ENCODE results near the gene MBNL1. TPM values are rescaled to one million over a fixed set of nuclear protein-coding genes. Genes with fewer than 3 reads are reported as not detected.

The MBNL1 gene
- total and polyA plus RNA-seq, 5 experiments from 2014 or later, result 298 to 423 (median 370) TPM

DNA sequence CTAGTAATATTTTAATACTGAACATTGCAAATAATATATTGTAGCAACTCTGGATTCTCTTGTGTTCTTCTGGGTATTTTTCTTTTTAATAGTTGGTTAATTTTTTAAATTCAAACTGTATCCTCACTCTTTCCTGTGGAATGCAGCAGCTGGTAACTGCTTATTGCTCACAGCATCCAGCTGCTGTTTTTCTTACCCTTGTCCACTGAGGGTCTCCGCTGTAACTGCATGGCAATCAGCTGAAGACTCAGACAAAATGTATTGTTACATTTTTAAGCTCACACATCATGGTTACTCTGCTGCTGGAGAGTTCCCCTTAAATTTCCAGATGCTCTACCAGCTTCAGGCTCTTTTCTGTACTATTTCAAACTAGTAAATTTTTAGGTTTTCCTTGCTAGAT is 227.6 kb downstream of the MBNL1 start:
- POLR2A ChIA-PET, result no interaction called here
- Mint-ChIP-seq H3K27ac (no peak overlapping the region), H3K4me3 (no peak overlapping the region), H3K27me3 (peaks cover 0 to 2% (median 0%) of the 10 kb centered on the region in 5 donors), H3K36me3 (peaks cover 0 to 5% (median 4%) of the 10 kb centered on the region in 3 donors), H3K9me3 (peaks cover 0 to 4% (median 0%) of the 10 kb centered on the region in 9 donors), H3K4me1 (peaks cover 0 to 13% (median 3%) of the 10 kb centered on the region in 4 donors)
- ATAC-seq, result no peak
- no peak for DNase-seq

DNA sequence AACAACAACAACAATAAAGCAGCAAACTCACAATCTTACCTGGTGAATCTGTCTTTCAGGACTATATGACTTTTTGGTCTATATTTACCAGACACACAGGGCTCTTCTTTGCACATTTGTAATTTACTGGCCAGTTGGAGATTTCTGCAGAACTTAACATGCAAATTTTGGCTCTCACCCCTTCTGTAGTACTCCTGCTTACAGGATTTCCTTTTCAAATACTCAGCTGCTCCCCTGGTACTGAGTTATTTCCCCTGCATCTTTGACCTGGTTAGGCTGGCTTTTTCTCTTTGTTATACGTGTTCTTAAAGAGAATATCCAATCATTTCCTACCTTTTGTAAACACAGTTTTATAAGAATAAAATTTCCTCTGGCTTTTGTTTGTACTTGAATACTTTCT is 228.0 kb downstream of the MBNL1 start:
- POLR2A ChIA-PET, result no interaction called here
- ATAC-seq (no peak), DNase-seq (no peak)
- H3K27me3 Mint-ChIP-seq, result peaks cover 0 to 2% (median 0%) of the 10 kb centered on the region in 5 donors
- H3K4me3 Mint-ChIP-seq, result no peak overlapping the region
- peaks cover 0 to 8% (median 5%) of the 10 kb centered on the region in 3 donors for H3K36me3 Mint-ChIP-seq
- H3K27ac Mint-ChIP-seq, result no peak overlapping the region
- peaks cover 0 to 13% (median 3%) of the 10 kb centered on the region in 4 donors for H3K4me1 Mint-ChIP-seq
- H3K9me3 Mint-ChIP-seq, result peaks cover 0 to 4% (median 0%) of the 10 kb centered on the region in 9 donors

DNA sequence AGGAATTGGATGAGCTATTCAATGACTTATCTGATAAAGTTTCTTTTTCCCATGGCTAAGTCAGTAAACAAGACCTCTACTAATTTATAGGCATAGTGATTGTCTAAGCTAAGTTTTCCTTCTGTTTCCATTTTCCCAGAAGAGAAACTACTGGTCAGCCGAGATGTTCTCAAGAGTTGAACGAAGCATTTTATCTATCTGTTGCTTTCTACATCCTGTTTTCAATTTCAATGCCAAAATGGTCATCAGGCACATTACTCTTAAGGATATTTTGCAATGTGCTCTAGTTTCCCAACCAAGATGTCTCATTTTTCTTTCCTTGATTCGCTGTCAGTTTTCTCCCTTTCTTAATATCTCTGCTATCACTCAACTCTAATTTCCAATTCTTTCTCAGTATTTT is 228.7 kb downstream of the MBNL1 start:
- Mint-ChIP-seq H3K4me3 (no peak overlapping the region), H3K27ac (peak overlapping the region in 1 of 10 donors; percentile 1), H3K36me3 (peaks cover 2 to 15% (median 10%) of the 10 kb centered on the region in 3 donors), H3K9me3 (peaks cover 0 to 8% (median 0%) of the 10 kb centered on the region in 9 donors), H3K27me3 (peaks cover 0 to 2% (median 0%) of the 10 kb centered on the region in 5 donors), H3K4me1 (peaks cover 0 to 13% (median 3%) of the 10 kb centered on the region in 4 donors)
- DNase-seq (no peak), ATAC-seq (no peak)
- POLR2A ChIA-PET, result no interaction called here

DNA sequence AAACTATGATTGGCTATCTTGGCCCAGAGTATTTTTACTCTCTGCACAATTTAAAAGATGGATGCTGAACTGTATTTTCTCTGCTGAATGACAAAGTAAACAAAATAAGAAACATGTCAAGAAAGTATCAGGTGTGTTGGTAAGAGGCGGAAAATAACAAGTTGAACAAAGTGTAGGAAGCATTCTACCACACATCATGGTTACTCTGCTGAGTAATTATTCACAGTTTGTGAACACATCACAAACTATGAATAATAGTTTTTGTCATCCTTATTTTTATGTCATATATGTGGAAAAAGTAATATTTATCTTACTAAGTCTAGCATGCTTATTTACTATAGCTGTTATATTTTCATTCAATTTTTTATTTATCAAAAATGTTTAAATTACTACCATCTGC is 229.2 kb downstream of the MBNL1 start:
- POLR2A ChIA-PET, result no interaction called here
- Mint-ChIP-seq H3K4me1 (peaks cover 0 to 13% (median 3%) of the 10 kb centered on the region in 4 donors), H3K4me3 (no peak overlapping the region), H3K9me3 (peaks cover 0 to 9% (median 3%) of the 10 kb centered on the region in 9 donors), H3K36me3 (peaks cover 2 to 19% (median 10%) of the 10 kb centered on the region in 3 donors), H3K27me3 (peaks cover 0 to 2% (median 0%) of the 10 kb centered on the region in 5 donors), H3K27ac (no peak overlapping the region)
- ATAC-seq, result no peak
- no peak for DNase-seq

DNA sequence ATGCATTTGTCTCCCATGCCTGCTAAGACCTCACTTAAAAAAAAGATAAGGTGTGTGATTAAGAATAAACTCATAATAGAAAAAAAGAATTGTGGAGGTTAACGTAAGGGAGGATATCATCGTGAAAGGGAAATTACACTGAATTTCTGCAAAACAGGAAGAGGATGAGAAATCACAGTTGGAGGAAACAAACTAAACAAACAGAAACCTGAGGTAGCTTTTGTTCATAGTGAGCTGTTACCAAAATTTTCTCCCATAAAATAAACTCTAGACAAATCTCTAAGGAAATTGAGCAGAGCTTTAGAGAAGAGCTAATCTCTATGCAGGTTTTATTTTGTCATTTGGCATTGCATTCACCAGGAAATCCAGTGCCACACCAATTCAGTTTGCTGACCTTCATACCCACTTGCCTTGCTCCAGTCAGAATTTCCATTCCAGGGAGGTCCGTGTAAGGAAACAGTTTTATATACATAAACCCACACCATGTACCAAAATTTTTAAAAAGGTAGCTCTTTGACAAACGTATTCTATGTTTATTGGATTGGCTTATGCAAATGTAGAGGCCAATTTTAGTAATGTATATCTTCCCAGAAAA is 231.2 kb downstream of the MBNL1 start:
- H3K27me3 Mint-ChIP-seq, result peaks cover 0 to 2% (median 0%) of the 10 kb centered on the region in 5 donors
- peaks cover 2 to 26% (median 10%) of the 10 kb centered on the region in 3 donors for H3K36me3 Mint-ChIP-seq
- peaks cover 0 to 12% (median 4%) of the 10 kb centered on the region in 9 donors for H3K9me3 Mint-ChIP-seq
- H3K4me1 Mint-ChIP-seq, result peaks cover 0 to 13% (median 3%) of the 10 kb centered on the region in 4 donors
- DNase-seq (no peak), ATAC-seq (no peak)
- no peak overlapping the region for H3K4me3 Mint-ChIP-seq
- peak overlapping the region in 2 of 10 donors; percentile 58 to 70 for H3K27ac Mint-ChIP-seq
- POLR2A ChIA-PET, result no interaction called here

DNA sequence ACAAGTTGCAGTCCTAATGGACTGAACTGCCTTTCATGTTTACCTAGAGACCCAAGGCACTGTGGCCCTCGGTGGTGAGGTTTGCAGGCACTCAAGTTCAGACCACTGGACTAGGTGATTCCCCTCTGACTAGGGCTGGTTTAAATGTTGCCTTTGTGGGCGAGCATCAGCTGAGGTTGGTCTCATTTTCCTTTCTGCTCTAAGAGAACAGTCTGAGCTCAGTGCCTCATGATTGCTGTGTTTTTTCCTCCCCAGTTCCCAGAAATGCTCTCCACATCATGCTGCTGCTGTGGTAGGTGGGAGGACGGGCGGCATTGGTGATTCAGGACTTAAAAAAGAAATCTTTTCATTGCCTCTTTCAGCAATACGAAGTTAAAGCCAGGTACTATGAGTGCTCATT is 237.2 kb downstream of the MBNL1 start:
- POLR2A ChIA-PET, result no interaction called here
- no peak for ATAC-seq

DNA sequence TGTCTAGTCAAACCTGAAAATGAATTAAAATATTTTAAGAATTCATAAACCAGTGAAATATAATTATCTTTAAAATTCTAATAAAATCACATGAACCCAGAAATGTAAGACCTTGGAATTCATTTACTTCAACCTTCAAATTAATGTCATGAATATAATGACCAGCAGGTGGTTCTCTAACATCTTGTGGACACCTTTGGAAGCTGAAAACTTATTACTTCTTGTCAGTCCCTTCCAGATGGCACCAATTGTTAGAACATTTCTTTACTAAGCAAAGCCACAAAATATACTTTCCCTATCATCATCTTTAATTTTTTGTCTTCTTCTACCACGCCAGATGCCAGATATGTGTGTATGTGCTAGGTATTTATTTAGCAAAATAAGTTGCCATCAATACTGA is 240.0 kb downstream of the MBNL1 start:
- H3K27me3 Mint-ChIP-seq, result peaks cover 0 to 2% (median 0%) of the 10 kb centered on the region in 5 donors
- POLR2A ChIA-PET, result no interaction called here
- DNase-seq (no peak), ATAC-seq (no peak)
- H3K36me3 Mint-ChIP-seq, result peaks cover 0 to 10% (median 0%) of the 10 kb centered on the region in 3 donors
- H3K4me3 Mint-ChIP-seq, result no peak overlapping the region
- peaks cover 0 to 11% (median 0%) of the 10 kb centered on the region in 4 donors for H3K4me1 Mint-ChIP-seq
- H3K9me3 Mint-ChIP-seq, result peaks cover 0 to 3% (median 0%) of the 10 kb centered on the region in 9 donors
- no peak overlapping the region for H3K27ac Mint-ChIP-seq

More for the DNA sequence above, 237.2 kb downstream of the MBNL1 start:
- no peak overlapping the region for H3K27ac Mint-ChIP-seq
- peak in 1 of 10 donors; percentile 40 for DNase-seq
- peaks cover 0 to 12% (median 4%) of the 10 kb centered on the region in 9 donors for H3K9me3 Mint-ChIP-seq
- H3K27me3 Mint-ChIP-seq, result peaks cover 0 to 2% (median 0%) of the 10 kb centered on the region in 5 donors
- peaks cover 0 to 6% (median 0%) of the 10 kb centered on the region in 4 donors for H3K4me1 Mint-ChIP-seq
- no peak overlapping the region for H3K4me3 Mint-ChIP-seq
- peaks cover 2 to 31% (median 8%) of the 10 kb centered on the region in 3 donors for H3K36me3 Mint-ChIP-seq

DNA sequence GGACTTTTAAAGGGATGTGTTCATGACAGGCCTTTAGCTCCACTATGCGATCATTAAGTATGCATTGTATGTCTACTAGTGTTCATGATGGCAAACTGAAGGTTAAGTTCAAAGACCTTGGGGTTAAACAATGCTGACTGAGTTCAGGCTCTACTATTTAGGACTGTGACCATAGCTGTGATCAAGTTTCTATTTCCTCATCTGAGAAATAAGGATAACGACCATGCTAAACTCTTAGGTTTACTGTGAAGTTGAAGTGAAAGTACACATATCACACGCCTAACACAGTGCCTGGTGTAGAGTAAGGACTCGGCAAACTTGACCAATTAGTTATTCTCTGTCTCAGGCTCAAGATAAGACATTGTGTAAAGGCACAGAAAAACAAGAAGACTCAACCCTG is 243.2 kb downstream of the MBNL1 start:
- POLR2A ChIA-PET, result interaction anchor here (0.6 kb wide), 1 partner anchor 35 kb away, joined by 3 read pairs; no protein-coding TSS in a partner anchor
- Mint-ChIP-seq H3K4me1 (peaks cover 0 to 20% (median 0%) of the 10 kb centered on the region in 4 donors), H3K27ac (peak overlapping the region in 1 of 10 donors; percentile 42), H3K9me3 (no peaks in the 10 kb centered on the region), H3K27me3 (peaks cover 0 to 2% (median 0%) of the 10 kb centered on the region in 5 donors), H3K4me3 (no peak overlapping the region), H3K36me3 (no peaks in the 10 kb centered on the region)
- DNase-seq (no peak), ATAC-seq (no peak)

DNA sequence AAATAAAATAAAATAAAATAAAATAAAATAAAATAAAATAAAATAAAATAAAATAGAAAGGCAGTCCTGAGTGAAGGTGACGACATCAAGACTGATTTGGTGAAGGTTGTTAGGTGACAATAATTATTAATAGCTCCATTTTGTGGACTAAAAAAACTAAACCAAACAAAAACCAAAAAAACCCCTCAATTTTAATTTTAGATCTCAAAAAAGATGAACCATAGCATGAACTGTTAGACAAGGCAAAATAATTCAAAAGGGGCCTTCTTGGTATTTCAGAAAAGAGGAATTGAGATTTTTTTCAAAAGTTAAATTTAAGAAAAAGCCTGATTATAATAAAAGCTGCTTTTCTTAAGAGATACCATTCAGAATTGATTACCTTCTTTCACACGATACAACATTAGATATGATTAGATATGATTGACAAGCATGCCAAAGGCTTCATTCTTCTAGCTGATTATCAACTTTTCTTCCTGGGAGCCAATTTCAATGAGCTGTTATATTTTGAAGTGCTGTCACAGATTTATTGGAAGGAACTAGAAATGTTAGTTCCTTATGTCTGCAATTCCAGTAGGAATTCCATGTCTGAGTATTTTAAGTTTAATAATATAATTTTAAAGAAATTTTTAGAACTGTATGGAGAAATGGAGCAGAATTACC is 244.7 kb downstream of the MBNL1 start:
- POLR2A ChIA-PET, result no interaction called here
- Mint-ChIP-seq H3K9me3 (no peaks in the 10 kb centered on the region), H3K27me3 (peaks cover 0 to 2% (median 0%) of the 10 kb centered on the region in 5 donors), H3K36me3 (no peaks in the 10 kb centered on the region), H3K4me1 (peaks cover 0 to 20% (median 0%) of the 10 kb centered on the region in 4 donors), H3K27ac (no peak overlapping the region), H3K4me3 (no peak overlapping the region)
- ATAC-seq (no peak), DNase-seq (no peak)

Measured in naive thymus-derived CD8-positive, alpha-beta T cell (primary cell).